HepG2 (cell line): ENCODE data around the gene NME4. TPM values are rescaled to one million over a fixed set of nuclear protein-coding genes. Genes with fewer than 3 reads are reported as not detected.

Experiments used
- ASH2L ChIP-seq: fragments of 300-600, 200-600 bp; sonication (generic); IDR thresholded peaks from 2 replicates; pipeline ENCODE4 v1.7.0; 2017; ENCODE audit warnings: low read depth, mild to moderate bottlenecking, moderate library complexity, mixed read lengths, low read length; ENCODE audit not compliant: insufficient read length
- CCDC6 ChIP-seq: sonication (generic); formaldehyde crosslinking; IDR thresholded peaks from 2 replicates; pipeline ENCODE4 v1.8.1; 2022; ENCODE audit warnings: mild to moderate bottlenecking, missing genetic modification reagents, moderate library complexity
- KIAA2018 ChIP-seq: sonication (generic); formaldehyde crosslinking; IDR thresholded peaks from 2 replicates; pipeline ENCODE4 v1.5.0; 2020; ENCODE audit warnings: mild to moderate bottlenecking, missing genetic modification reagents, borderline replicate concordance
- MIER3 ChIP-seq: IDR thresholded peaks from 2 replicates; pipeline ENCODE4 v1.6.1; 2016; ENCODE audit warnings: missing compliant biosample characterization, borderline replicate concordance
- PHF21A ChIP-seq: sonication (generic); formaldehyde crosslinking; IDR thresholded peaks from 2 replicates; pipeline ENCODE4 v1.5.0; 2020; ENCODE audit warnings: mild to moderate bottlenecking, missing genetic modification reagents
- POLR2G ChIP-seq: fragments of 200-400 bp; formaldehyde crosslinking; IDR thresholded peaks from 2 replicates; pipeline ENCODE4 v1.6.1; 2018; ENCODE audit warnings: mild to moderate bottlenecking, low read depth, low read length, moderate library complexity
- ZIK1 ChIP-seq: sonication (generic); formaldehyde crosslinking; IDR thresholded peaks from 2 replicates; pipeline ENCODE4 v1.5.0; 2020; ENCODE audit warnings: mild to moderate bottlenecking, low read depth, missing genetic modification reagents, borderline replicate concordance
- ZNF512B ChIP-seq: sonication (generic); formaldehyde crosslinking; IDR thresholded peaks from 2 replicates; pipeline ENCODE4 v1.5.1; 2020; ENCODE audit warnings: missing genetic modification reagents, mild to moderate bottlenecking, borderline replicate concordance
- ZNF570 ChIP-seq: sonication (generic); formaldehyde crosslinking; IDR thresholded peaks from 2 replicates; pipeline ENCODE4 v1.4.0; 2020; ENCODE audit warnings: mild to moderate bottlenecking, missing genetic modification reagents, borderline replicate concordance
- ZNF607 ChIP-seq: sonication (generic); formaldehyde crosslinking; IDR thresholded peaks from 2 replicates; pipeline ENCODE4 v1.5.1; 2020; ENCODE audit warnings: missing genetic modification reagents, mild to moderate bottlenecking, borderline replicate concordance
- polyA plus RNA-seq, 8 experiments: library from polyadenylated mRNA; depleted of rRNA in 3 of 8; stranded (reverse) in 7 of 8; unstranded in 1 of 8; fragments of >200 nt; fragmentation: Illumina TruSeq in 4 of 8; extraction: Trizol in 4 of 8; gene quantifications; 2 replicates each; pipeline versions ENCODE4 v1.2.1 to v1.2.3, GENCODE V29; 2011 to 2016; ENCODE audit warnings: low read depth in 4 of 8, missing spikeins in 1 of 8, mixed read lengths in 1 of 8; ENCODE audit not compliant: insufficient read depth in 1 of 8
- total RNA-seq, 5 experiments: library from RNA; depleted of rRNA; stranded (reverse); fragments of >200 nt; fragmentation: Illumina TruSeq; extraction: Trizol; gene quantifications; 2 replicates each; pipeline ENCODE4 v1.2.3, GENCODE V29; 2016; ENCODE audit warnings: low read depth in 1 of 5
- TF ChIP-seq, protein P1 (sequence below): sonication (generic); formaldehyde crosslinking; IDR thresholded peaks from 2 replicates; pipeline ENCODE4 v1.4.0; 2020; ENCODE audit warnings: mild to moderate bottlenecking, low read depth, missing genetic modification reagents
- TF ChIP-seq, protein P2 (sequence below): sonication (generic); formaldehyde crosslinking; IDR thresholded peaks from 2 replicates; pipeline ENCODE4 v1.4.0; 2020; ENCODE audit warnings: missing genetic modification reagents

Gene NME4
- total and polyA plus RNA-seq, 2 of the 13 experiments (the other 11 are each of a cell fraction or from before 2014, with no cell fraction given), result 121 to 263 TPM

- TF ChIP-seq KIAA2018 (CRISPR knock-in tag) (no peak), PHF21A (peak; percentile 78; the same call in 1 of the 2 replicates), ZNF570 (CRISPR knock-in tag) (no peak), ASH2L (peak; percentile 28), ZNF512B (CRISPR knock-in tag) (peak; percentile 52; the same call in 1 of the 2 replicates), ZNF607 (CRISPR knock-in tag) (peak; percentile 65; the same call in 1 of the 2 replicates), POLR2G (peak; percentile 33; the same call in 1 of the 2 replicates), ZIK1 (peak; percentile 70; the same call in 1 of the 2 replicates), MIER3 (CRISPR knock-in tag) (peak; percentile 81; the same call in 1 of the 2 replicates), CCDC6 (CRISPR knock-in tag) (no peak)
- TF ChIP-seq, protein P1, sequence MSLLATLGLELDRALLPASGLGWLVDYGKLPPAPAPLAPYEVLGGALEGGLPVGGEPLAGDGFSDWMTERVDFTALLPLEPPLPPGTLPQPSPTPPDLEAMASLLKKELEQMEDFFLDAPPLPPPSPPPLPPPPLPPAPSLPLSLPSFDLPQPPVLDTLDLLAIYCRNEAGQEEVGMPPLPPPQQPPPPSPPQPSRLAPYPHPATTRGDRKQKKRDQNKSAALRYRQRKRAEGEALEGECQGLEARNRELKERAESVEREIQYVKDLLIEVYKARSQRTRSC (CRISPR knock-in tag), result peak; percentile 70; the same call in 1 of the 2 replicates
- TF ChIP-seq, protein P2, sequence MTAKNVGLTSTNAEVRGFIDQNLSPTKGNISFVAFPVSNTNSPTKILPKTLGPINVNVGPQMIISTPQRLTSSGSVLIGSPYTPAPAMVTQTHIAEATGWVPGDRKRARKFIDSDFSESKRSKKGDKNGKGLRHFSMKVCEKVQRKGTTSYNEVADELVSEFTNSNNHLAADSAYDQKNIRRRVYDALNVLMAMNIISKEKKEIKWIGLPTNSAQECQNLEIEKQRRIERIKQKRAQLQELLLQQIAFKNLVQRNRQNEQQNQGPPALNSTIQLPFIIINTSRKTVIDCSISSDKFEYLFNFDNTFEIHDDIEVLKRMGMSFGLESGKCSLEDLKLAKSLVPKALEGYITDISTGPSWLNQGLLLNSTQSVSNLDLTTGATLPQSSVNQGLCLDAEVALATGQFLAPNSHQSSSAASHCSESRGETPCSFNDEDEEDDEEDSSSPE (CRISPR knock-in tag), result peak; percentile 66
Measured at GRCh38 chr16:361872-362701, 34.9 kb upstream of the NME4 start (continued).
